NAMALWA (cell line): Measurements from ENCODE around the gene ZYX.
A peak's percentile ranks its signal among the peaks of the same experiment; 100 is the strongest.

Experiments used
- DNase-seq: peaks from one replicate; pipeline ENCODE4 v3.0.0-alpha.2; 2015; ENCODE audit warnings: low spot score

The ZYX gene

DNA sequence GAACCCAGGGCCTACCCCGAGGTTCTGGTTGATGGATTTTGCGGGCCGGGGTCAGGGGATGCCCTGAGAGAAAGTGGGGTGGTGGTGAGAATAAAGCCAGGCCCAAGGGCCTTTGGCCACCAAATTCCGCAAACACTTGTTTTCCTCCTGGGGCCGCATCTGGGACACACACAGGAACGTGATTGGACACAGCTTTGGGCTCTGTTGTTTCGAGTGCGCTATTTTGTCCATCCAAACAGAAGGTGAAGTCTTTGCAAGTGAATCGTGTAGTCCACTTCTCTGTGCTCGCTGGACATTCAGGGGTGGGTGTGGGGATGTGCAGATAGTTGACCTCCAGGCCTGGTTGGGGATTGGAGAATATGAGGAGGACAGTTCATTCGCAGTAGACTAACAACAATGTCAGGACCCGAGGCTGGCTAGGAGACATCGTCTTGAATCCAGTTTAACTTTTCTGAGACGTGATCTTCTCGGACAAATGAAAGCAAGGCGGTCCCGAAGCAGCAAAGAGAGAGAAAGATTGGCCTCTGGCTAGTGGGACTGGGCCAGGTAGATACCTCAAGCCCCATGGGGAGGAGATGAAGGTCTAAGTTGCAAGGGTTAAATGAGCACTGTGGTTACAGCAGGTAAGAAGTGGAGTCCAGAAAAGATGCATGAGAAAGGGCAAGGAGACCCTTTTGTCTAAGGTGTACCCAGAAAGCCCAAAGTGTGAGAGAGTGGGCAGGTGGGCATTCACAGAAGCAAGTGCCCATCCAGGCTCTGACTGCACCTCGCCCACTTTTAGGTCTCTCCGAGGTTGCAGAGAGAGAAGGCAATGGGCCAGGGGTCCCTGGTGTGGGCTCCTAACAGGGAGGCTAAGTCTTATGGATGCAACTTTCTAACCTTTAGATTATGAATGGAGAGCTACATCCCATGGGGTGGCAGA, 17.9 kb upstream of the ZYX start:
- no peak for DNase-seq

DNA sequence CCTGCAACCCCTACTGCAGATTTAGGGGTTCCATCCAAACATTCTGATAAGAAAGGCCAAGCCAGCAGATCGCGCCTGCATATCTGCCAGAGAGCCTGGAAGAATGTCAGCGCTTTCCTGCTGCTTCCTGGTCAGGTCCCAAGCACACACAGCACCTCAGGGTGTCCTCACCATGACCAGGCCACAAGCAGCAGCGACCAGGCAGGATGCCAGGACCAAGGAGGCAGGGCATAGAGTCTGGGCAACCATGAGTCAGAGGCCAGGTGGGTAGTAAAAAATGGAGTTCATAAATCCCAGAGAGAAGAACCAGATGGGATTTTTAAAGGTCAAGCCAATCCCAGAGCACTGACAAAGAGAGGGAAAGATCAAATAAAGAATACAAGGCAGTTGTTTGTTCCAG, 13.2 kb upstream of the ZYX start:
- no peak for DNase-seq

DNA sequence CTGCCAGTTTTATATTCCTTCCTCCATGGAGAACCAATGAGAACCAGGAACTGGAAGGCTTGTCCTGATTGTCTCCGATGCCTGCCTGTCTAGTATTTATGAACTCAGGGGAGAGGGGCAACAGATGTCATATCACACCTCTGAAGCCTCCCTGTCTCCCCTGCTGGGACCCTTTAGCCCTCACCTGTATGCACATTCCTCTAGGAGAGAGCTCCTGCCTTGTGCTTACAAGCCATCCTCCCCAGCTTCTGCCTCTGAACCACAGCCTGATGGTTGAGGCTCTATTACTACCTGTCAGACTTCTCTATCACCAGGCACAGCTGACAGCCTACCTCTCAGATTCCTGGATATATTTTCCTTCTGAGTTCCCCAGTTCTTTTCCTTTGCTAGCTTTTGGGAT, 12.8 kb upstream of the ZYX start:
- DNase-seq, result no peak

DNA sequence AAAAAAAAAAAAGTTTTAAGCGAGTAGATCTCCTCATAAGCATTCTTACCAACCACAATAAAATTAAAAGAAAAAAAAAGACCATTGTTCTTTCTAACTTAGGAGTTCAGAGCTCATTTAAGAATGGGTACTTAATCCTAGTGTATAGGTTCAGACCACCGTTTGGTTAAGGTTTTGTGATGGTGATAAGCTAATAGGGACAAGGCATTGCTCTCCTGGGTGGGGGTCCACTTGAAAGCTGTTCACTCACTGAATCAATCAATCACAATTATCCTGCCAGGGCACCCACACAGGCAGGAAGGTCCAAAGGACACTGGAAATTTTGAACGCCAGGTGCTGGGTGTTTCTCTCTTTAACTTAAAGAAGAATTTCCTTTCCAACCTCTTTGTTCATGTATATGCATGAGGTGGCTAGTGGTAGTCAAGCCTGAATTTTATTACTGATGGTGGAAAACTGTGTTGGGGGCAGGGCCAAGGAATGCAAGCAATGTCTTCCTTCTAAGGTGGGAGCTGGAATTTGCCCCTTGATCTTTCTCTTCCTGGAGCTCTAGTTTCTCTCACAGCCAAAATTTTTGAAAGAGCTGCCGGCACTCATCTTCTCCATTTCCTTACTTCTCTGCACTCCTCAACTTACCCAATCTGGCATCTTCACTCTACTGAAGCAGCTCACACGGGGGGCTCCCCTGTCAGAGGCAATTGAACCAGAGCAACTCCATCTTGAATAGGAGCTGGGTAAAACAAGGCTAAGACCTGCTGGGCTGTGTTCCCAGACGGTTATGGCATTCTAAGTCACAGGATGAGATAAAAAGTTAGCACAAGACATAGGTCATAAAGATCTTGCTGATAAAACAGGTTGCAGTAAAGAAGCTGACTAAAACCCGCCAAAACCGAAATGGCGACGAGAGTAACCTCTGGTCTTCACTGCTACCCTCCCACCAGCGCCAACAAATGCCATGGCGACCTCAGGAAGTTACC, 11.2 kb upstream of the ZYX start:
- no peak for DNase-seq

- peak; percentile 28 for DNase-seq
These were observed 9.1 kb upstream of the ZYX start for GRCh38 chr7:143372070-143372469.

- no peak for DNase-seq
These were observed 7.8 kb upstream of the ZYX start for GRCh38 chr7:143373255-143373794.

- no peak for DNase-seq
These were observed 6.6 kb upstream of the ZYX start for GRCh38 chr7:143374561-143374960.

- DNase-seq, result no peak
These were observed 5.7 kb upstream of the ZYX start for GRCh38 chr7:143375298-143376034.

DNA sequence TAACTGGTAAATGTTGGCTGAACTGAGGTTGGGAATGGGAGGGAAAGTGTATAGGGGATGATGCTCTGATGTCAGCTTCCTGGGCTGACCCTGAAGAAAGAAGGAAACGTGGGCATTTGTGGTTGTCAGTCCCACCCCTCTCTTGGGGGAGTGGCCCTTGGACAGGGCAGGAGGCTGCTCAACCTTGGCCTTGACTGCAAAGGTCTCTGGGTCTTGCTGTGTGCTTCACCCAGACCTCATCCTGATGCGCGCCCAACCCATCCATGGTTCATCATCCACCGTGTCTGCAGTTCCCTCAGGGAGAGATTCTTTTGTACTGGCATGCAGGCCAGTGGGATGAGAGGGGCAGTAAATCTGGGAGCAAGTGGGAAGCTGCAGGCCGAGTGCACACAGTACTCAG, 4.7 kb upstream of the ZYX start:
- no peak for DNase-seq

- DNase-seq, result no peak
These were observed 1.4 kb upstream of the ZYX start for GRCh38 chr7:143379611-143380259.

DNA sequence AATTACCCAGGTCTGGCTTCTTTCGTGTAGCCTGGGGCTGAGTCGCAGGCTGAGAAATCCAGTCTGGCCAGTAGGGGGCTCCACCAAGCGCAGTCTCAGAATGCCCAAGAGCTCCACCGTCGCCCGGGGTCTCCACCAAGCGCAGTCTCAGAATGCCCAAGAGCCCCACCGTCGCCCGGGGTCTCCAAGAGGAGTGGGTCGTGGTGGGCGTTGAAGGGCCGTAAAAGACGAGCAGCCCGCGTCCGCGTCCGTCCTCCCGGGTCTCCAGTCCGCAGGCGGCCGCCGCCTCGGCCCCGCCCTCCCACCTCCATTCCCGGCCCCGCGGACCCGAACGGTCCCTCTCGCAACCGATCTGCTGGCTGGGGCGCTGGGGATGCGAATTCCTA, 892 bp upstream of the ZYX start:
- peak; percentile 87 for DNase-seq

GRCh38 chr7:143381427-143382125, 431 bp downstream of the ZYX start:
- DNase-seq, result no peak

DNA sequence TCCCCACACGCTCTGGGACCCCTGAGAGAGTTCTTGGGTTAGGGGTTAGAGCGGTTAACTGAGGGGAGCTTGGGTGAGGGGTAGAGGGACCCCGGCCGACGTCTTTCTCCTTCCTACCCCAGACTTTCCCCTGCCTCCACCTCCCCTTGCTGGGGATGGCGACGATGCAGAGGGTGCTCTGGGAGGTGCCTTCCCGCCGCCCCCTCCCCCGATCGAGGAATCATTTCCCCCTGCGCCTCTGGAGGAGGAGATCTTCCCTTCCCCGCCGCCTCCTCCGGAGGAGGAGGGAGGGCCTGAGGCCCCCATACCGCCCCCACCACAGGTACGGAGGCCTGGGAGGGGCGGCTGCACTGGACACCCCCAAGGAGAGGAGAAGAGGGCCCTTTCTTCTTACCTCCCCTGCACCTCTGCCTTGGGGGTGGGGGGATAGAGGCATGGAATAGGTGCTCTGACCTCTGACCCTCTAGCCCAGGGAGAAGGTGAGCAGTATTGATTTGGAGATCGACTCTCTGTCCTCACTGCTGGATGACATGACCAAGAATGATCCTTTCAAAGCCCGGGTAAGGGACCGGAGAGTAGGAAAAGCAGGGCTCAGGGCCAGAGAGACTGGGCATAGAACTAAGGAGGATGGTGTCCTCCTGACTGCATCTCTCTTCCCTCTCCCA, 1.1 kb downstream of the ZYX start:
- DNase-seq, result no peak

- no peak for DNase-seq
These were observed 1.9 kb downstream of the ZYX start for GRCh38 chr7:143382791-143383641.

DNA sequence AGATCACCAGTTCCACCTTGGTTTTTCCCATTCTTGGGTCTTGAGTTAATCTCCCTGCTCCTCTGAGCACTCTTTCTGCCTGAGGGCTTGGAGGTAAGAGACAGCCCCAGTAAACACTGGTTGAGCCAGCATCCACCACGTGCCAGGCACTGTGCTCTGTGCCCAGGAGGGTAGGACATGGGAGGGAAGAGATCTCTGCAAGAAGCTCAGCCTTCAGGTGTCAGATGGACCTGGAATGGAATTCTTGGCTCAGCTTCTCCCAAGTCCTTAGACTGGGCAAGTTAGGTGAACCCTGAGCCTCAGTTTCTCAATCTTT, 2.5 kb downstream of the ZYX start:
- no peak for DNase-seq

- no peak for DNase-seq
These were observed 3.0 kb downstream of the ZYX start for GRCh38 chr7:143384148-143384547.

DNA sequence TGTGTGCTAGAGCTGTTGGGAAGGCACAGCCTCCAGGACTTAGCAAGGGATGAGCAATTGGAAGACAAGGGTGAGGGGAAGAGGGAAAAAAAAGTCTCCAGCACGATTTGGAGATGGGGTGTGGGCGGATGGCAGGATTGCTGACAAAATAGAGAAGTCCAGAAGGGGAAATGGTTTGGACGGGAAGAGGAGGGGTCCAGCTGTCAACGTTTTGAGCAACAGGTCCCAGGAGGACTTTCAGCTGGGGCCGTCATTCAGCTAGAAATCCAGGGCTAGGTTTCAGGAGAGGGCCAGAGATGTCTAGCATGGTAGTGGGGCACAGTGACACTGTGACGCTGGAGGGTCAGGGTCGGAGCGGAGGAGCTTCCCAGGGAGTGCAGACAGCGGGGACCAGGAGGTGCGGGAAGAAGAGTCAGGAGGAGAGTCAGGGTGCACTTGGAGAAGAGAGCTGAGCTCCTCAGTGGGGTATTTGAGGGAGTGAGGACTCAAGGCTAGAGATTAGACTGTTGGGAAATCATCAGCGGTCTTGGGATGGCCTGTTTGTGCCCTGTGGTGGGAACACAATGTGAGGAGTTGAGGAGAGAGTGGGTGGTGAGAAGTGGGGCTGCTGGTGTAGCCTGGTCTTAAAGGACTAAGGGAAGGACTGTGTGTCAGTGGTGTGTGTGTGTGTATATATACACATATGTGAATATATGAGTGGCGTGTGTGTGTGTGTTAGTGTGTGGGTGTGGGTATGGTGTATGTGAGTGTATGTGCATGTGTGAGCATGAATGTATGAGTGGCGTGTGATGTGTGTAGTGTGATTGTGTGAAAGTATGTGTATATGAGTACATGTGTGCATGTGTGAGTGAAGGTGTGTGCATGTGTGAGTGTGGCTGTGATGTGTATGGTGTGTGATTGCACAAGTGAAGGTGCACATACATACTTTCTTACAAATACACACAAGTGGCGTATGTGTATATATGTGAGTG, 3.8 kb downstream of the ZYX start:
- DNase-seq, result no peak
